Kidney (tissue), 14 donors: ENCODE data around the gene DDX23. TPM values are rescaled to one million over a fixed set of nuclear protein-coding genes. Genes with fewer than 3 reads are reported as not detected.
A peak's percentile ranks its signal among the peaks of the same experiment; 100 is the strongest.

Experiments used
- DNase-seq, 5 donors: peaks; one replicate each; pipeline ENCODE4 v3.0.0-alpha.2; 2013 to 2020
- FAIRE-seq: peaks from 2 replicates; lab custom pipeline; 2012; peaks lifted over from hg19 to GRCh38; lab: Jason Lieb, UNC
- H3K27ac ChIP-seq, 2 donors: one replicate each; pipeline ENCODE4 v1.7.0; 2013; ENCODE audit warnings: low read depth in 2 of 2, low read length in 2 of 2, inconsistent platforms in 1 of 2
- H3K27me3 ChIP-seq: one replicate; pipeline ENCODE4 v1.7.1; 2013; ENCODE audit warnings: low read length, inconsistent platforms; ENCODE audit not compliant: control insufficient read depth, insufficient read depth
- H3K36me3 ChIP-seq, 3 donors: one replicate each; pipeline versions ENCODE4 v1.7.0 to v1.7.1; 2013; ENCODE audit warnings: low read length in 3 of 3, control low read depth in 1 of 3, inconsistent platforms in 1 of 3; ENCODE audit not compliant: insufficient read depth in 3 of 3, control insufficient read depth in 2 of 3
- H3K4me1 ChIP-seq, 3 donors: one replicate each; pipeline versions ENCODE4 v1.7.0 to v1.7.1; 2013; ENCODE audit warnings: low read length in 3 of 3, inconsistent platforms in 1 of 3, low read depth in 1 of 3; ENCODE audit not compliant: control insufficient read depth in 2 of 3, insufficient read depth in 2 of 3
- H3K4me3 ChIP-seq, 3 donors: one replicate each; pipeline versions ENCODE4 v1.7.0 to v1.8.1; 2013; ENCODE audit warnings: low read length in 3 of 3, control low read depth in 1 of 3, inconsistent platforms in 1 of 3
- H3K9ac ChIP-seq, 3 donors: one replicate each; pipeline versions ENCODE4 v1.7.0 to v1.7.1; 2013; ENCODE audit warnings: low read length in 3 of 3, control low read depth in 1 of 3, inconsistent platforms in 1 of 3
- H3K9me3 ChIP-seq, 3 donors: one replicate each; pipeline versions ENCODE4 v1.7.0 to v1.7.1; 2013; ENCODE audit warnings: low read length in 3 of 3, control low read depth in 1 of 3, inconsistent platforms in 1 of 3; ENCODE audit not compliant: control insufficient read depth in 2 of 3, insufficient read depth in 1 of 3
- intact Hi-C: fragments of 100-400 bp; cut with DNase I; formaldehyde crosslinking; loops from one replicate; pipeline ENCODE4 v1.11.1; 2022
- polyA plus RNA-seq: library from polyadenylated mRNA; stranded (reverse); fragments of 350-450 nt; fragmentation: Illumina TruSeq; extraction: RNeasy Lipid Tissue Mini Kit (QIAGEN cat#74804); gene quantifications from one replicate; pipeline ENCODE4 v1.2.3, GENCODE V29; 2014; ENCODE audit warnings: low read depth, low replicate concordance; ENCODE audit not compliant: insufficient read depth
- total RNA-seq: library from RNA; stranded (reverse); fragmentation: NEBNext Ultra II Directional; extraction: Animal tissue kit (Norgen Biotek cat#: 25700); gene quantifications from one replicate; pipeline ENCODE4 v1.2.1, GENCODE V29; 2021
- TF ChIP-seq, protein P1 (sequence below): IDR thresholded peaks from 3 replicates; pipeline ENCODE4 v1.5.1; 2012; ENCODE audit warnings: mild to moderate bottlenecking, moderate library complexity, borderline replicate concordance; ENCODE audit not compliant: insufficient read depth; ENCODE audit errors: extremely low read depth
- donor health status: control.
- donor health status: control.
- donor health status: control.
- donor health status: control.
- donor health status: control.
- donor health status: DM: yes; HTN: yes; CAD: no.
- donor health status: Normal renal cell carcinoma (clear cell type).

Gene DDX23
- total and polyA plus RNA-seq, 2 donors from 2014 or later: 31.9 to 65.5 TPM

DNA sequence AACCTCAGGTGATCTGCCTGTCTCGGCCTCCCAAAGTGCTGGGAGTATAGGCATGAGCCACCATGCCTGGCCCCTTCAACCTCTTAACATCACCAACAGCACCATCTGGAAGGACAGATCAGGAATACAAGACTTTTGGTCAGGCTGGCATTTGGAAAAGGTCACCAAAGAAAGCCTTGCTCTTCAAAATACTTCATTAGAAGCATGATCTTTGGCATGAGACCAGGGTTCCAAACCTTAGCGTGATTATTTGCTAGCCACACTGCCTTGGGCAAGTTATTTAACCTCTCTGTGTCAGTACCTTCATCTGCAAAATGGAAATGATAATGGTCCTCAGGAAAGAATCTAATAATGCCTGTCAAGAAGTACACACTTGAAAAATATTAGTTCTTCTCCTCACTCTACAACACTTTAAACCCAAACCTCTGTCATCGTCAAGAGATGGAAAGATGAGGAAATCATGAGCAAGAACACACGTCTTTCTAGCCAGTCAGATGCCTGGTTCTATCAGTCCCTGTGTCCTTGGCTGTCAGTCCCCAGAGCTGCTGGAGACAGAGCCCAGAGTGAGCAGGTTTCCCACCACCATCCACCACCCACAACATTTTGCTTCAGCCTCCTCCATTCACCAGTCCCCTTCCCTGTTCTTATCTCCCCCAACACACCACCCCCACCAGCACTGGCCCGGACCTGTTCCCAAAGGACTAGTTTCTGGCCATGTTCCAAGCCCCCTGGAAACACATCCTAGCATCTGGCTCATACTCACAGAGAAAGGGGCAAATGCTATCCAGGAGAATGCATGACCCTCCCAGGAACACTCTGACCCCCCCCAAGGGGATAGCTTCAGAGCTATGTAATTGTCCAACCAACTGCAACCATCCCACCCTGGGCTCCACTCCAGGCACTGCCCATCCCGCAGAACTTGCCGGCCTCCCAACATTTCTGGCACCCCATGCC, 65.1 kb downstream of the DDX23 start:
- no peaks in the 10 kb centered on the region for H3K27me3 ChIP-seq
- FAIRE-seq (no peak), DNase-seq (peak in 1 of 5 donors; percentile 24)
- no peaks in the 10 kb centered on the region for H3K9me3 ChIP-seq
- H3K27ac ChIP-seq: peak overlapping the region in 1 of 2 donors; percentile 74
- no peaks in the 10 kb centered on the region for H3K36me3 ChIP-seq
- H3K9ac ChIP-seq: peak overlapping the region in 1 of 3 donors; percentile 68
- peak overlapping the region in 2 of 3 donors; percentile 76 to 79 for H3K4me3 ChIP-seq
- TF ChIP-seq, protein P1, sequence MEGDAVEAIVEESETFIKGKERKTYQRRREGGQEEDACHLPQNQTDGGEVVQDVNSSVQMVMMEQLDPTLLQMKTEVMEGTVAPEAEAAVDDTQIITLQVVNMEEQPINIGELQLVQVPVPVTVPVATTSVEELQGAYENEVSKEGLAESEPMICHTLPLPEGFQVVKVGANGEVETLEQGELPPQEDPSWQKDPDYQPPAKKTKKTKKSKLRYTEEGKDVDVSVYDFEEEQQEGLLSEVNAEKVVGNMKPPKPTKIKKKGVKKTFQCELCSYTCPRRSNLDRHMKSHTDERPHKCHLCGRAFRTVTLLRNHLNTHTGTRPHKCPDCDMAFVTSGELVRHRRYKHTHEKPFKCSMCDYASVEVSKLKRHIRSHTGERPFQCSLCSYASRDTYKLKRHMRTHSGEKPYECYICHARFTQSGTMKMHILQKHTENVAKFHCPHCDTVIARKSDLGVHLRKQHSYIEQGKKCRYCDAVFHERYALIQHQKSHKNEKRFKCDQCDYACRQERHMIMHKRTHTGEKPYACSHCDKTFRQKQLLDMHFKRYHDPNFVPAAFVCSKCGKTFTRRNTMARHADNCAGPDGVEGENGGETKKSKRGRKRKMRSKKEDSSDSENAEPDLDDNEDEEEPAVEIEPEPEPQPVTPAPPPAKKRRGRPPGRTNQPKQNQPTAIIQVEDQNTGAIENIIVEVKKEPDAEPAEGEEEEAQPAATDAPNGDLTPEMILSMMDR: no peak
- H3K4me1 ChIP-seq: peaks cover 3 to 20% (median 19%) of the 10 kb centered on the region in 3 donors
- intact Hi-C loops: no loop called here

DNA sequence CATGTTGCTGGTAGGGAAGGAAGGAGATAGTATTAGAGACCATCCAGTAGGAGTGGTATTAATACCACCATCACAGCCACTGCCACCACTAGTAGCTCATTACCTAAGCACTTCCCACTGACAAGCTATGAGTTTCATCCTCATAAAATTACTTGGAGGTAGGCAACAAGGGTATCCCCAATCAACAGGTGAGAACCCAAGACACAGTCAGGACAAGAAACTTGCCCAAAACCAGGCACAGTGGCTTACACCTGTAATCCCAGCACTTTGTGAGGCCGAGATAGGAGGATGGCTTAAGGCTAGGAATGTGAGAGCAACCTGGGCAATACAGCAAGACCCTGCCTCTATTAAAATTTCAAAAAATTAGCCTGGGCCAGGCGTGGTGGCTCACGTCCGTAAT, 68.5 kb downstream of the DDX23 start:
- FAIRE-seq: no peak
- H3K4me1 ChIP-seq: peaks cover 0 to 26% (median 17%) of the 10 kb centered on the region in 3 donors
- no peak overlapping the region for H3K27ac ChIP-seq
- no peaks in the 10 kb centered on the region for H3K36me3 ChIP-seq
- intact Hi-C loops: no loop called here
- H3K4me3 ChIP-seq: no peak overlapping the region
- TF ChIP-seq, protein P1: no peak
- H3K9me3 ChIP-seq: no peaks in the 10 kb centered on the region
- H3K9ac ChIP-seq: no peak overlapping the region
- H3K27me3 ChIP-seq: no peaks in the 10 kb centered on the region
- no peak for DNase-seq

DNA sequence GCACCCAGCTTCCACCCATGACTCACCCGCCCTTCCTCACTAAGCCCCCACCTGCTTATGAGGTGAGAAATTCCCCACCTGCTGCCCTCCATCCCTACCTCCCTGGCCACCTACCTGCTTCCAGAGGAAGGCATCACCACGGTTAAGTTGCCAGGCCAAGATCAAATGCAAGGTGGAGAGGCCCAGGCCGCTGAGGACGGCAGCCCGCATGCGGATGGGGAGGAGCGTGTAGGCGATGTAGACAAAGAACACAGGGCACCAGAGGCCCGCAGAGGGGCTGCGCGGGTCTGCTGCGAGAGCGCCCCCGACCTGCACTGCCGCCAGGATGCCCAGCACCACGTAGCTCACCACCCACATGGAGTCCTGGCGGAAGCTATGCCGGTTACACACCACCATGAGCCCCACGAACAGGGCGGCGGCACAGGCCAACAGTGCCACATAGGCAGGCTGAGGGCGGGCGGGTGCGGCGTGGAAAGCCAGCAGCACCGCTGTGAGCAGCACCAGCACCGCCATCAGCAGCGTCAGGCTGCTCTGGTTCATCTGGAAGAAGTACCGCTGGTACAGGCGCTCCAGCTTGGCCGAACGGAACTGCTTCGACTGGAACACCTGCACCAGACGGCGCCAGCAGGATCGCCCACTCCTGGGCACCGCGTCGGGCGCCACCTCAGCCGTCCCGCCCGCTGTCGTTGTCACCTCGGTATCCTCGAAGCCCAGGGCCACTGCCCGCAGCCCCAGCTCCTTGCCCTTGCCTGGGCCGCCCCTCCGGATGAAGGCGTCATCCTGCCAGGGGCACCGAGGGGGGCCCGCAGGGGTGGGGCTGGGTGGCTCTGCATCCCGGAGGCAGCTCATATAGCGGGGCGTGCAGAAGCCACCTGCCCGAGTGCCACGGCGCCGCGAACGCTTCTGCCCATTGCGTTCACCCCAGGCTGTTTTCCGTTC, 69.2 kb downstream of the DDX23 start:
- Histone ChIP-seq H3K4me3 (no peak overlapping the region), H3K27me3 (no peaks in the 10 kb centered on the region), H3K36me3 (peaks cover 0 to 3% (median 0%) of the 10 kb centered on the region in 3 donors), H3K27ac (no peak overlapping the region), H3K9me3 (no peaks in the 10 kb centered on the region), H3K4me1 (peaks cover 0 to 22% (median 17%) of the 10 kb centered on the region in 3 donors), H3K9ac (no peak overlapping the region)
- TF ChIP-seq, protein P1: no peak
- intact Hi-C loops: no loop called here
- peak in 1 of 5 donors; percentile 74 for DNase-seq
- FAIRE-seq: no peak
